ENCODE measurements around the gene ZNF425.
A peak's percentile ranks its signal among the peaks of the same experiment; 100 is the strongest.
"Not testable (repeated sequence)": the region's sequence is repeated elsewhere in the genome, so short reads cannot be mapped to it uniquely, and the experiment has no call there.

The ZNF425 gene

DNA sequence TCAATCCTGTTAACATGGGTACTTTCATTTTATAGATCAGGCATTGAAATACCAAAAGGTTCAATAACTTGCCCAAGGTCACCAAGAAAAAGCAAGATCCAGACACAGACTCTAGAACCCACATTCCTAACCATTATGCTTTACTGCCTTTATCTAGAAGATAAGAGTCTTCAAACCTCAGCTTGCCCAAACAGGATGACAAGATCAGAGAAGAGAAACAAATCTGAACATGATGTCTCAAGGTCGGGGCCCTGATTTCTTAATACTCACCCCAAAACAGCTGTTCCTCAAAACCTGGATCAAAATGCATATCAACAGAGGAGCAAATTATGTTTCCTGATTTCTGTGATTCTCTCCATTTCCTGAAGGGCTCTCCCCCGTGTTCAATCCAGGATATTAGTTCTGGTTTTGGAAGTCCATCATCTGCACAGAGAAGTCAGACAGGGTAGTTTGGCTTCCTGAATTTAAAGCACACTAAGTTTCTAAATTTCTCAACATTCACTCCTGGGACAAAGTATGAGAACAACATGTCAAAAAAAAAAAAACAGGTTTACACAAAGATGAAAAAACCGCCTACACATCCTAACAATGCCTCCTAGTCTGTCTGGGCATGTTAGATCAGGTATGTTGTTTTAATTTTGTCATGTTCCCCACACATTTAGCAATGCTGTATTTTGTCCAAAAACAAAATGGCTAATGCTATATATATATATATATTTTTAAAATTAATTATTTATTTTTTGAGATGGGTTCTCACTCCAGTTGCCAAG lies 51.8 kb downstream of the ZNF425 start:
- DNase-seq (ENCODE audit: low spot score) = no peak

DNA sequence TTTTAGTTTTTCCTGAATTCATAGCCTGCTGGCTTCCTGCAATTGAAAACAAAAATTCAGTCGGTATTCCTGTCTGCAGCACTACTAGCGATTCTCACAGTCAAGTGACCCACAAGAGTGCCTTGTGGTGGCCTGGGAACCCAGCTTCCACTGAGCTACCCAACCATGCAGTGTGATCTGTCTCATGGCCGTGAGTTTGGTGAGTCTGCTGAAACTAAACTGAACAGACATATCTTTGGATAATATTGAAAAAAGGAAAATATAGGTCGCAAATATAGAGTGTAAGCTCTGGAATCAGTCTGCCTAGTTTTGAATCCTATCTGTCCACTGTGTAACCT lies 53.7 kb downstream of the ZNF425 start:
- DNase-seq (ENCODE audit: low spot score) = no peak

DNA sequence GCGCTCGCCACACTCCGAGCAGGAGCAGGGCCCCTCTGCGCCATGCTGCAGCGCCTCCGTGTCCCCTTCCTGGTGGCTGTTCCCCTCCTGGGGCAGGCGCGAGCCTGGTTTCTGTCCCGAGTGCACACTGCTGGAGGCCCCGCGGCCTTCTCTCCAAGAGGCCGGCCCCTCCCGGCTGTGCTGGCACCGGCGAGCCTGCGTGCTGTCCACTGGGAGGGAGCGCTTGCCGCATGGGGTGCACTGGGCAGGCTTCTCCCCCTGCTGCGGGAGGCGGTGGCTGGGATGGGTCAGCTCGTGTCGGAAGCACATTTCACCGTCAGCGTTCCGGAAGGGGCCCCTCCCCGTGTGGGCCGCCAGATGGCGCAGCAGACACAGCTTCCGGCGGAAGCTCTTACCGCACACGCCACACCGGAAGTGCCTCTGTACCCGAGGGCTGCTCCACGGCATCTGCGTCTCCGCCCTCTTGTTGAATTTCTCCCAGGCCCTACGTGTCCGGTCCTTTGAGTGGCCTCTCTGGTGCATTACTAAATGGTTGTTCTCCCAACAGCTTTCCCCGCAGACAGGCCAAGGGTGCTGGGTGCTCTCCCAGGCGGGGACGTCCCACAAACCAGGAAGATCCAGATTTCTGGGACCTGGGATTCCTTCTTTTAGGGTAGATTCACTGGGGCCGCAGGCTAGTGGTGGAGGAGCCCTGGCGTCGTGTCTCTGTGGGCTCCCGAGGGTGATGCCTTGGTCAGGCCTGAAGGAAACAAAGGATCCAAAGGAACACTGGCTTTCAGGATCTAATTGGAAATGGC lies 54.3 kb downstream of the ZNF425 start:
- peak; percentile 52 for DNase-seq (ENCODE audit: low spot score)

DNA sequence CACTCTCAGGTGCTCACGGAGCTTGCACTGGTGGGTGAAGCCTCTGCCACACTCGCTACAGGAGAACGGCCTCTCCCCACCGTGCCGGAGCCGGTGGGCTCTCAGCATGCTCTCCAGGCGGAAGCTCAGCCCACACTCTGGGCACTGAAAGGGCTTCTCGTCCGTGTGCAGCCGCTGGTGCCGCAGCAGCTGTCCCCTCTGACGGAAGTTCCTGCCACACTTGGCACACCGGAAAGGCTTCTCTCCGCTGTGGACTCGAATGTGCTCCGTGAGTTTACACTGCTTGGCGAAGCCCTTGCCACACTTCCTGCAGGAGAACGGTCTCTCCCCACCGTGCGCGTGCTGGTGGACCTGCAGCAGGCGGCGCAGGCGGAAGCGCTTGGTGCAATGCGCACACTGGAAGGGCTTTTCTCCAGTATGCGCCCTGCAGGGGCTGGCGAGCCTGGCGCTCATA lies 54.9 kb downstream of the ZNF425 start:
- DNase-seq (ENCODE audit: low spot score) = no peak

DNA sequence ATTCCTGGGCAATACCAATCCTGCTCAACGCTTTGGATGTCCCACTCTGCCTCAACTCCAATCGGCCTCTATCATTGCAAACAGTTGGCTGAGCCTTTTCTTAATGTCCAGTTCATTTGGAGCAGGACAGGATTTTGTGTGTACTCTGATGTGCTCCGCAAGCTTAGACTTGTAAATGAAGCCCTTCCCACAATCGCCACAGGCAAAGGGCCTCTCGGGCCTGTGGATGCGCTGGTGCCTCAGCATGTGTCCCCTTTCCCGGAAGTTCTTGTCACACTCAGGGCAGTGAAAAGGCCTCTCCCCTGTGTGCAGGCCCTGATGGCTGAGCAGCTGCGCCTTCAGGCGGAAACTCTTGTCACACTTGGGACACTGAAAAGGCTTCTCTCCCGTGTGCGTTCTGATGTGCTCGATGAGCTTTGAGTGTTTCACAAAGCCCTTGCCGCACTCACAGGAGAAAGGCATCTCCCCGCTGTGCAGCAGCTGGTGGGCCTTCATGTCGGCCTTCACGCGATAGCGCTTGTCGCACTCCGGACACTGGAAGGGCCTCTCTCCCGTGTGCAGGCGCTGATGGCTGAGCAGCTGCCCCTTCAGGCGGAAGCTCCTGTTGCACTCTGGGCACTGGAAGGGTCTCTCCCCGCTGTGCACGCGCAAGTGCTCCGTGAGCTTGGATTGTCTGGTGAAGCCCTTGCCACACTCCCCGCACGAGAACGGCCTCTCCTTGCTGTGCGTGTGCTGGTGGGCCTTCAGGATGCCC lies 55.6 kb downstream of the ZNF425 start:
- no peak for DNase-seq (ENCODE audit: low spot score)

DNA sequence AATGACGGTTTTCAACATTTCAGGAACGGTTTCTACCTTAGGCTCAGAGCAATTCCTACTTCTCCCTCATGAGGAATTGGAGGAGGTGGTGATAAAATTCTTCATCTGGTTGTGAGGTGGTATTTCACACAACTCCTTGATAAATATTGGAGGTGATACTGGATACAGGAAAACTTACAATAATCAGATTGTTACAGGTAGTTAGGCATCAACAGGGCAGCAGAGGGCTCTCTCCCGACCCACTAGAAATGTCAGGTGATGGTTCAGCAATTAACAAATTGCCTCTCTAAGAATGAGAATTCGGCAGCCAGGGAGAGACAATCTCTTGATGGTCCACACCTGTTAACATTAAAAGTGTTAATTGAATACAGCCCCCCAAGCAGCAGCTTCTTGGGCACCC lies 58.3 kb downstream of the ZNF425 start:
- DNase-seq (ENCODE audit: low spot score) = no peak

DNA sequence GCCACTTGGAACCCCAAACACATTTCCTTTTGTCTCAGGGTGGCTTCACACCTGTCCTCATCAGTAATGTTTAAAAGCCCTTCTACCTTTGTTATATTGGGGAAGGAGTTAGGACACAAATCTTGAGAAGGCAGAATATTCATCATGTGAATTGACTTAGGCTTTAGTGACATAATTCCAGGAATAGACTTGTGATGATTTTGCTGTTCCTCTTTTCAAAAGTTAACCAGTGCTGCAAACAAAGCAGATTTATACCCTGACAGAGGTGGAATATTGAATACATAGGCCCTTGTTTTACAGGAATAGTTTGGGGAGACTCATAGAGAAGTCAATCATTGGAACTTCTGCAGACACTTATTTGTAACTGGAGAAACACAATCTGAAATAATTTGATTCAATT lies 62.6 kb downstream of the ZNF425 start:
- DNase-seq (ENCODE audit: low spot score) = no peak

DNA sequence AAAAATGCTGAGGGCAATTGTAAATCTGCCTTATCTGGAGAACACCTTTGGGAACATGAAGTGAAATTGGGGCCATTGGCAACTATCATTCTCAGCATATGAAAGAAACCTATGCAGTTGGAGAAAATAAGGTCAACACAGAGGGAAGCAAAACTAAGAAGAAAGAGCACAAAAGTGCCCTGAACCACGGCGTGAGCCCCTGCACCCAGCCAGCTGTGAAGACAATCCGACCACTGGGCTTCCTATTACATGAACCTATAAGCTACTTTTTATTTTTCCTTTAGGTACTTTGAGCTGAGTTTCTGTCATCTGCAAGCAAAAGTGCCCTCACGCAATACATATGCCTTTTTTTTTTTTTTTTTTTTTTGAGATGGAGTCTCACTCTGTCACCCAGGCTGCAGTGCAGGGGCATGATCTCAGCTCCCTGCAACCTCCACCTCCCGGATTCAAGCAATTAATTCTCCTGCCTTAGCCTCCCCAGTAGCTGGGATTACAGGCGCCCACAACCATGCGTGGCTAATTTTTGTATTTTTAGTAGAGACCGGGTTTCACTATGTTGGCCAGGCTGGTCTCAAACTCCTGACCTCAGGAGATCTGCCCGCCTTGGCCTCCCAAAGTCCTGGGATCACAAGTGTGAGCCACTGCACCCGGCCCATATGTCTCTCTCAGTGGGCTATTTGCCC lies 63.8 kb downstream of the ZNF425 start:
- not testable (repeated sequence) for DNase-seq (ENCODE audit: low spot score)

DNA sequence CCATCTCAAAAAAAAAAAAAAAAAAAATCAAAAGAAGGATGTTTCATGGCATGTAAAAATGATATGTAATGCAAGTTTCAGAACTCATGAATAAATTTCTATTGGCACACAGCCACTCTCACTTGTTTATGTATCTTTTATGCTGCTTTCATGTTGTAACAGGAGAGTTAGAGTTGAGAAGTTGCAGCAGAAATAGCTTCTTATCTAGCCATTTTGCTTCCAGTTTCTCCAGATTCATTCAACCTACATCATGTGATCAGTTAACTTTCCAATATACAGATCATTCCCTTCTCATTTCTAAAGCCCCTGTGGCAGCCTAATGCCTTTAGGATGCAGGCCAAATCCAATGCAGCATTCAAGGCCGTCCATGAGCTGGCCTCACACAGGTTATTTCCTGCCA lies 66.0 kb downstream of the ZNF425 start:
- DNase-seq (ENCODE audit: low spot score) = no peak

DNA sequence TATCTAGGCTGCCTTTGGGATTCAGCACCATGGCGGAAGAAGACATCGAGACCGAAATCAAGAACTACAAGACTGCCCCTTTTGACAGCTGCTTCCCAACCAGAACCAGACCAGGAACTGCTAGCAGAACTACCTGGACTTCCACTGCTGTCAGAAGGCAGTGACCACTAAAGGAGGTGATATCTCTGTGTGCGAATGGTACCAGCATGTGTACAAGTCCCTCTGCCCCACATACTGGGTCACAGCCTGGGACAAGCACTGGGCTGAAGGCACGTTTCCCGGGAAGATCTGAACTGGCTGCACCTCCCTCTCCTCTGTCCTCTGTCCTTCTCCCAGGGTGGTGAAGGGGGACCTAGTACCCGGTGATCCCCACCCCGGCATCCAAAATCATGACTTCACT lies 72.2 kb downstream of the ZNF425 start:
- DNase-seq (ENCODE audit: low spot score) = no peak

DNA sequence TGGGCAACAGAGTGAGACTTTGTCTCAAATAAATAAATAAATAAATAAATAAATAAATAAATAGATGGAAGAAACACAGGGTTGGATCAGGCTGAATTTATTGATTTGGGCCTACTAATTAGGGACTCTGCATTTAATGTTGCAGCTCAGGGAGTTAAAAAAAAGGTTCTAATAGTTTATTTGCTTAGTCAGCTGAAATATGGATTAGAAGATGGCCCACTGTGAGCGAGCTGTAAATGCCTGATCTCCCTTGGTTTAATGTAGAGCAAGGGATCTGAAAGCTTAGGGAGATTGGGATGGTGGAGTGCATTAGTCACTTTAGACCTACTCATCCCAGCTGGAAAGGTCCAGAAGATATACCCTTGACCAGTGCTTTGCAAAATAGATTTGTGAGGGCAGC lies 72.7 kb downstream of the ZNF425 start:
- no peak for DNase-seq (ENCODE audit: low spot score)
